ENCODE results near the gene ADARB1.

DNA sequence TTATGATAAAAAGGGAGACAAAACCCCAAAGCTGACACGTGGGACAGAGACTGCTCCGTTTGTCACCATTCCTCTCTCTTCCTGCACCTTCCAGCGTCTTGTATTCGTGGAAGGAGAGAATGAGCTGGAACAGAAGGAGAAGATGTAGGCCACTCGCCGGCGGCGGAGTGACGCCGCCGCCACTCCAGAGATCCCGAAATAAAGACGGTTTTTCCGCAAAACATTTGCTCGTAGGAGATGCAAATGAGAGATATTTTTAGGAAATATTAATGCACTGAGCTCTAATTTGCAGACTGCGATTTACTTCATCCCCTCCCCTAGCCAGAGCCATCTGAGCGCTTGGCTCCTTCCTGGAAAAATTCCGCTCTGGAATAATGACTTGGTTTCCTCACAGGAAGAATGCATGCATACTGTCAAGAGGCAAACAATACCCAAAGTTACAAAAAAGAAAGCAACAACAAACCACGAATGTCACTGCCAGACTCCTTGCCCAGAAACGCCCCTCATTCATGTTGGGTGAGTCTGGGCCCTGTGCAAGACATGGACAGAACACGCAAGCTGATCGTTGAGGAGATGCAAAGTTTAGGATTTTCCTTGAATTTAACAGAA is 18.0 kb upstream of the ADARB1 start:
- TF ChIP-seq CTCF (IDR thresholded peaks at IDR 0.05) (no peak), POLR2A (IDR thresholded peaks at IDR 0.05) (no peak)

Data from ovary (tissue), 3 donors.